ENCODE measurements around the gene UROS.

DNA sequence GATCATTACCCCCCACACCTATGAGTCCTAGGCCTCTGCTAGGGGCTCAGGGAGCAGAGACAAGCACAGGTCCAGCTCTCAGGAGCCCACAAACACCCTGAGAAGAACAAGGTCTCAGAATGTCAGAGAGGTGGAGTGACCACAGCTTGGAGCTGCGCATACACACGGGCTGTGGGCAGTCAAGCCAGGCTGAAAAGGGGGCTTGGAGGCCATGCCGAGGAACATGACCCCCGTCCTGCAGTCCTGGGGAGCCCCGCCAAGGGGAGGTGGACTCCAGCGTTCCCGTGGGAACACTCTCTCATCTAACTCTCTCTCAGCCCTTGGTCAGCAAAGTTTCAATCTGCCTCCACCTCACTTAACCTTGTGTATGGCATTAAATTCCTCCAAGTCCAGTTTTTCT, 39.6 kb downstream of the UROS start:
- TF ChIP-seq, protein P1, sequence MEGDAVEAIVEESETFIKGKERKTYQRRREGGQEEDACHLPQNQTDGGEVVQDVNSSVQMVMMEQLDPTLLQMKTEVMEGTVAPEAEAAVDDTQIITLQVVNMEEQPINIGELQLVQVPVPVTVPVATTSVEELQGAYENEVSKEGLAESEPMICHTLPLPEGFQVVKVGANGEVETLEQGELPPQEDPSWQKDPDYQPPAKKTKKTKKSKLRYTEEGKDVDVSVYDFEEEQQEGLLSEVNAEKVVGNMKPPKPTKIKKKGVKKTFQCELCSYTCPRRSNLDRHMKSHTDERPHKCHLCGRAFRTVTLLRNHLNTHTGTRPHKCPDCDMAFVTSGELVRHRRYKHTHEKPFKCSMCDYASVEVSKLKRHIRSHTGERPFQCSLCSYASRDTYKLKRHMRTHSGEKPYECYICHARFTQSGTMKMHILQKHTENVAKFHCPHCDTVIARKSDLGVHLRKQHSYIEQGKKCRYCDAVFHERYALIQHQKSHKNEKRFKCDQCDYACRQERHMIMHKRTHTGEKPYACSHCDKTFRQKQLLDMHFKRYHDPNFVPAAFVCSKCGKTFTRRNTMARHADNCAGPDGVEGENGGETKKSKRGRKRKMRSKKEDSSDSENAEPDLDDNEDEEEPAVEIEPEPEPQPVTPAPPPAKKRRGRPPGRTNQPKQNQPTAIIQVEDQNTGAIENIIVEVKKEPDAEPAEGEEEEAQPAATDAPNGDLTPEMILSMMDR (IDR thresholded peaks at IDR 0.05): no peak
- TF ChIP-seq POLR2A (IDR thresholded peaks at IDR 0.05) (no peak), EP300 (IDR thresholded peaks at IDR 0.05) (no peak)
